ENCODE results near the gene NPC1L1.

NPC1L1 gene

GRCh38 chr7:44541028-44541869, at the start of gene NPC1L1:
NPC1L1 (minus strand) TSS chr7:44541330; CDS start chr7:44541259, 71 bp downstream.
- no peak within 1 kb of the TSS for H3K4me3 ChIP-seq (ENCODE audit: low read depth, low read length)
- no peak for TF ChIP-seq CTCF (IDR thresholded peaks at IDR 0.05; ENCODE audit: low read depth, low read length)

- no peak overlapping the region for H3K4me3 ChIP-seq (ENCODE audit: low read depth, low read length)
- no peak for TF ChIP-seq CTCF (IDR thresholded peaks at IDR 0.05; ENCODE audit: low read depth, low read length)
These were observed 49.8 kb upstream of the NPC1L1 start for GRCh38 chr7:44590910-44591309.

GRCh38 chr7:44587843-44588711, 46.9 kb upstream of the NPC1L1 start:
- peak; percentile 39; the same call in 1 of the 2 replicates for TF ChIP-seq CTCF (IDR thresholded peaks at IDR 0.05; ENCODE audit: low read depth, low read length)
- no peak overlapping the region for H3K4me3 ChIP-seq (ENCODE audit: low read depth, low read length)

GRCh38 chr7:44583146-44583865, 42.2 kb upstream of the NPC1L1 start:
- peak overlapping the region; percentile 88 for H3K4me3 ChIP-seq (ENCODE audit: low read depth, low read length)
- no peak for TF ChIP-seq CTCF (IDR thresholded peaks at IDR 0.05; ENCODE audit: low read depth, low read length)

GRCh38 chr7:44581879-44582603, 40.9 kb upstream of the NPC1L1 start, which contains the start of gene TMED4:
TMED4 (minus strand) TSS chr7:44582231; CDS start chr7:44582206, 25 bp downstream.
- H3K4me3 ChIP-seq (ENCODE audit: low read depth, low read length), result peak within 1 kb of the TSS; percentile 88
- no peak for TF ChIP-seq CTCF (IDR thresholded peaks at IDR 0.05; ENCODE audit: low read depth, low read length)

Measured in WI38 (cell line).